Activated CD4-positive, alpha-beta T cell treated with anti-CD3 and anti-CD28 coated beads, Interleukin-2, Interleukin-6, amounts not matched to agents 100 ng/mL and 50 ng/mL, durations not matched to agents 16 hours and 8 hours (primary cell): ENCODE results near the gene PLA2G4F.

ENCODE experiments used
- DNase-seq: peaks from one replicate; pipeline ENCODE4 v3.0.0-alpha.2; 2020

The PLA2G4F gene

GRCh38 chr15:42156243-42156922 lies at the start of gene PLA2G4F:
PLA2G4F (minus strand) TSS chr15:42156636; CDS start chr15:42156549, 87 bp downstream.
- no peak for DNase-seq

DNA sequence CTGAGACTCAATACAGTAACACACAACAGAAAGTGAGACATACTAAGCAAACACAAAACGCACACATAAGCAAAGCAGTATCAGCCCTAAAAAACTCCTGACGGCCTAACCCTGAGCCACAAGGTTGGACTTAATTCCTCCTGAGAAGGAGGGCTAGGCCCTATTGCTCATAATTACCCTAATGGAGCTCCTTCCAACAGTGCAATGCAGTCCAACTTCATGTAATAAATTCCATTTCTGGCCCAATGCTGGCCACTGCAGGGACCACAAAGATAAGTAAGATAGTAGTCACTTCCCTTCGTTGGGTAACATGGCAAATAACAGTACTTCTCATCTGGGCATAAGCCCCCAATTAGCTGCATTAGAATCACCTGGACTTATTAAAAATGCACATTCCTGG lies 47.5 kb upstream of the PLA2G4F start:
- no peak for DNase-seq

DNA sequence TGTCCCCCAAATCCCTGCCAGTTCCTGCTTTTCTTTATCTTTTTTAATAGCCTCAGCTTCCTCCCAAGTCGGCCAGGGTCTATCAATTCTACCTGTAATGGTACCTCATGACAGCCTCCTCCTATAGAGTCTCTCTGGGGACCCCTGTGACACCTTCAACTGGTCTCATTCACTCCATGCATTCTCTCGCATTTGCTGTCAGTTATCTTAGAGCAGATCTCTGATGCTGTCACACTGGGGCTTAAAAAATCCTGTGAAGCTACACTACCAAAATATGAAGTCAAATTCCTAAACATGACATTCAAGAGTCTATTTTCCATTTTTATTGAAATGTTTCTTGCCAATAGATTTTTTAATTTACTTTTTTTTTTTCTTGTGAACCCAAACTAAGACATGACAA lies 46.2 kb upstream of the PLA2G4F start:
- no peak for DNase-seq

- DNase-seq, result no peak
These were observed 45.4 kb upstream of the PLA2G4F start for GRCh38 chr15:42201801-42202200.

GRCh38 chr15:42199126-42199525 lies 42.7 kb upstream of the PLA2G4F start:
- no peak for DNase-seq

DNA sequence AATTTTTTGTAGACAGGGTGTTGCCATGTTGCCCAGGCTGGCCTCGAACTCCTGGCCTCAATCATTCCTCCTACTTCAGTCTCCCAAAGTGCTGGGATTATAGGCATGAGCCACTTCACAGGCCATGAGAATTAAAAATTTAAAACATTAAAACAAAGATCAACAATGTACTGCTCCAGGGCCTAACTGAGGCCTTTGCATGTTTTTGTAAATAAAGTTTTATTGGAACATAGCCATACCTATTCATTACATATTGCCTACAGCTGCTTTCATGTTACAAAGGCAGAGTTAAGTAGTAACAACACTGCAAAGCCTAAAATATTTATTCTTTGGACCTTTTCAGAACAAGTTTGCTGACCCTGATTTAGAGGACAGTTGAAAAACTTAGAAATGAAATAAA lies 42.1 kb upstream of the PLA2G4F start:
- no peak for DNase-seq

DNA sequence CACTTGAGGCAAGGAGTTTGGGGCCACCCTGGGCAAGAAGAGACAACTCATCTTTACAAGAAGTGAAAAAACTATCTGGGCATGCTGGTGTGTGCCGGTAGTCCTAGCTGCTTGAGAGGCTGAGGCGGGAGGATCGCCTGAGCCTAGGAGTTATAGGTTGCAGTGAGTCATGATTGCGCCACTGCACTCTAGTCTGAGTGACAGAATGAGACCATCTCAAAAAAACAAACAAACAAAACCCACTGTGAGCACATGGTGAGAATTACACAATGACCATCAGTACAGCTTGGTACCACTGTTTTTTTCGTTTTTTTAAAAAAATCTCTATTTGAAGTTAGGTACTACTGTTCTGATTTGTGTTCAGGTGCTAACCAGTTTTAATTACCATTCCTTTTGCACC lies 38.1 kb upstream of the PLA2G4F start:
- peak; percentile 28 for DNase-seq

DNA sequence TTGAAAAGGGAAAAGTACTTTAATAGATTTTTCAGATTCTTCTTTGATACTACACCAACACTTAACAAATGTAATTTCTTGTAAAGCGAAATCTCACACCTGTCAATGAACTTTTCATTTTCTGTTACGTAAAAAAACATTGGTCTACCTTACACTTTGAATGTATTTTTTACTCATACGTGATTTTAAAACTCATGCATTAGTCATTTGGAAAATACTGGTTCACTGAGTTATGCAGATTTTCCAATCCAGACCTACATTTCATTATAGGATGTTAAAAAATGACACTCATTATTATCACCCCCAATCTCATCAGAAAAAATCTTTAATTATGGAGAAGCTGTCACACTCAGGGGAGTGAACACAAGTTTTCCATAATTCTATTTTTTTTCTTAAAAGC lies 36.9 kb upstream of the PLA2G4F start:
- DNase-seq, result peak; percentile 58

DNA sequence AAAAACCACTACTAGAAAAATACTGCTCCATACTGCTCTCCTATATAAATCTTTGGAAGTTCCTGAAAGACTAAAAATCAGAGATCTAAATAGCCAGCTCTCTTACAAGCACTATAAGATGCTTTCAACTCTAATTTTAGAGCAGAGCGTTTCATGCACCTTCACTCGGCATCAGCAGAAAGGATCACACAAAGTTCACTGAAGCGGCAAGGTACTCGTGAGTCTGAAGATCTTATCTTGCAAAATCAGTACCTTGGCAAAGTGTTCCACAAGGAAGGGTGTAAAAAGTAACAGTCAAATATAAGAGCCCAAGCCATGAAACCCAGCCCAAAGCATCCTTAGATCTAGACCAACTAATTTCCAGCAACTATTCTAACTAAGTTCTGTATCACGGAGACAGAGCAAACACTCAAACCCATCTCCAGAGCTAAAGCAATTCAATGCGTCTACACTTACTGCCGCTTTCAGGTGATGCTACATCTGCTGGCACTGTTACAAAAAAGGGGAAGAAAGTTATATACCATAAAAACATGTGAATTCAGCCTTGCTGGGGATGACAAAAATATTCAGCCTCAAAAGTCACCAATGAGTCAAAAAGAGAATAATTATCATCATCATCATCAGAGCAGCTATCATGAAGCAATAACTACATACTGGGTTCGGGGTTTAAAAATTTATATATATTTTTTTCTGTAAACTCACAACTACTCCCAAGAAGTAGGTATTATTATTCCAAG lies 35.3 kb upstream of the PLA2G4F start:
- DNase-seq, result peak; percentile 36

- no peak for DNase-seq
These were observed 33.9 kb upstream of the PLA2G4F start for GRCh38 chr15:42190370-42190769.

- no peak for DNase-seq
These were observed 29.4 kb upstream of the PLA2G4F start for GRCh38 chr15:42185801-42186200.

- no peak for DNase-seq
These were observed 28.3 kb upstream of the PLA2G4F start for GRCh38 chr15:42184736-42185135.

- DNase-seq, result no peak
These were observed 27.9 kb upstream of the PLA2G4F start for GRCh38 chr15:42184296-42184695.

DNA sequence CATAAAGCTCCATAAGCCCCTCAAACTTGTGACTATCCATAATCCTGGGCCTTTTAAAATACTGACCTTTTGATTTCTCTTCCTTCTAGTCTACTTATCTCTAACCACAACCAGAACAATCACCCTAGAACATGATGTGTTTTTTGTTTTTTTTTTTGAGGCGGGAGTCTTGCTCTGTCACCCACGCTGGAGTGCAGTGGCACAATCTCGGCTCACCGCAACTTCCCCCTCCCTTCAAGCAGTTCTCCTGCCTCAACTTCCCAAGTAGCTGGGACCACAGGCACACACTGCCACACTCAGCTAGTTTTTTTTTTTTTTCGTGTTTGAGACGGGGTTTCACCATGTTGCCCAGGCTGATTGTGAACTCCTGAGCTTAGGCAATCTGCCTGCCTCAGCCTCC lies 26.5 kb upstream of the PLA2G4F start:
- no peak for DNase-seq

DNA sequence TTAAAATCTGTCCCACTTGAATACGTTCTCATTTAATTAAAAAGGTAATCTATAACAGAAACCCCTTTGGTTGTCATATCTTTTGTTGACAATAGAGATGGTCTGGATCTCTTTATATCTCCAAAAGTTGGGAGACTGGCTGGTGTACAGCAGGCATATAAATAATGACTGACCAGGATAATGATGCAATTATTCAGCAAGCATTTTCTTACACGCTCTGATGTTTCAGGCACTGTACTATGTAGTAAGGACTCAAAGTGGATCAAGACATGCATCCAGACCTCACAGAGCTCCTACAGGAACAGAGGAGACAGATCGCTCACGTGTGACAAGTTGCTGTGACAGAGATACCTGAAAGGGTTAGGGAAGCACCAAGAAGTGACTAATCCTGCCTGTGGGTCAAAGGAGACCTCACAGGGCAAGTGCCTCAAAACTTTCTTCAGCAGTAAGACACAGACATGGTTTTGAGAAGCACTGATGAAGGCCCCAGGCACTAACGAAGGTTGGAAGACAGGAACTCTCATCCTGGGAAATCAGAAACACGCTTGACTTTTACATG lies 26.0 kb upstream of the PLA2G4F start:
- no peak for DNase-seq

DNA sequence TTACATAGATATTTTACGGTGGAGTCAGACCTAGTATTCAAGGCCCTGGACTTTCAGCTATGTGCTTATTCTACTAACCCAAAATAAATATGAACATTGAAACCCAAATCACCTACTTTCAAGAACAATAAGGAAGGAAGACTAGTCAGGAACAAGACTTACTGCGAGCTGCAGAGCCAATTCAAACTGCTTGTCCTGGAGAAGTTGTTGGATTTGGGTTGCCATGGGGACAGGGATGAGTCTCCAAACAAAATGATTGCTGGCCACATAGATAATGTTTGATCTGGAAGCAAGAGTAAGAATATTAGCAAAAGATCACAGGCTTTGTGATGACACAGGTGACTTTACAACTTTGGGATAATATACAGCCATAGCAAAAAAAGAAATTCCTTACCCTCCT lies 21.6 kb upstream of the PLA2G4F start:
- DNase-seq, result no peak

- DNase-seq, result no peak
These were observed 19.2 kb upstream of the PLA2G4F start for GRCh38 chr15:42175671-42176070.

DNA sequence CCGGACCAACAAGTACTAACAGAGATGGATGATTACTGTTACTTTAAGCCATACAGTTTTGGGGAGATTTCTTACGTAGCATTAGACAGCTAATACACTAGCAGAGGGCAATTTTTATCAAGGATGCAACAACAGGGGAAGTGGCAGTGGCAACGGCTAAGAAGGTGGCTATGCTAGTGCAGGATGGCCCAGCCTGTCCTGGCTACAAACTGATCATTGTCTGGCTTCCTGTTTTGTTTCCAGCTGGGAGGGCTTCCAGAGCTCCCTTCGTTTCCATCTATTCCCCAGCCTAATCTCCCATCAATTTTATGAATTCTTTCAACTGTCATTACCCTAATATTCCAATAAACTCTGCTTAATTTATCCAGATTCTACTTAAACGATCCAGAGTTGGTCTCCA lies 16.0 kb upstream of the PLA2G4F start:
- DNase-seq, result no peak

DNA sequence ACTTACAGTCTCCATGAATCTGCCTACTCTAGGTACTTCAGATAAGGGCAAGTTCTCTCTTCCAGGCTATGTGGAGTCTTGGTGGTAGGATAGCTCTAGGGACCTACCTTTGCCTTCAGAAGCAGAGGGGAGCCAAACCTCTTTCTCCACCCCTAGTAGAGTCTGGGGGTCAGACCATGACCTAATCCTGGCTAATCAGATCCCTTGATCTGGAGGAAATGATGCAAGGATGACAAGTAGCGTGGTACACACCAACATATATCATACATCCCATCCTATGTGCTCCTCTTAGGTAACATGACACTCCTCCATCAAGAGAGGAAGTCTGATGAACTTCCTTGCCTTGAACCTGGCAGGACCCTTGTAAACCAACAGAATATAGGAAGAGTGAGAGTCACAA lies 15.4 kb upstream of the PLA2G4F start:
- DNase-seq, result no peak

GRCh38 chr15:42171122-42171521 lies 14.7 kb upstream of the PLA2G4F start:
- DNase-seq, result peak; percentile 17

- DNase-seq, result no peak
These were observed 9.9 kb upstream of the PLA2G4F start for GRCh38 chr15:42166225-42166940.

GRCh38 chr15:42165106-42165505 lies 8.7 kb upstream of the PLA2G4F start:
- no peak for DNase-seq

DNA sequence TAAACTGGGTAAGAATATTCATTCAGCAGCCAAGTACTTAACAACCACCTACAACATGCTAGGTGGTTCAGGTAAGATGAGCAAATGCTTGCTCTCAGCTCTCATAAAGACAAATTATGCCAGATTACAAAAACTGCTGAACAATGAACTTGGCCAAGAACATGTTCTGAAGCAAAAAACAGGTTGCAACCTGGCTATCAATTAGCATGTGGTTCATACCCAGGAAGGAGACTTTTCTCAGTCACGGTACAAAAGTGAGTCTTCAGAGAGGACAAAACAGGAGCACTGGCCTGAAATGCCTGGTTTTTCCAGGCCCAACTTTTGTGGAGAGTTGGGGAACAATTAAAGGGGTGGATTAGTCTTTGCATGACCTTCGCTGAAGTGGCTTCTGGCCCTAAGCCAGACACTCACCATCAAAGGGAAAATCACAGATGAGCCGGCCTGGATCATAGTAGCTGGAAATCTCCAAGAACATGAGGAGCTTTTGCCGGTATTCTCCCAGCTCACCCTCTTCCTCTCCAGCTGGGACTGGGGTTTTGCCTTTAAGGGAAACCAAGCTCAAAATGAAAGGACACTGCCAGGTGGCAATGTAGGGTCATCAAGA lies 7.6 kb upstream of the PLA2G4F start:
- no peak for DNase-seq
